NCI-H187 (cell line): Measurements from ENCODE around the gene DDX1.
A peak's percentile ranks its signal among the peaks of the same experiment; 100 is the strongest.

Source experiments
- DNase-seq, 2 experiments: peaks; one replicate each; lab custom pipeline; 2025; lab: John Stamatoyannopoulos, UW

Gene DDX1

DNA sequence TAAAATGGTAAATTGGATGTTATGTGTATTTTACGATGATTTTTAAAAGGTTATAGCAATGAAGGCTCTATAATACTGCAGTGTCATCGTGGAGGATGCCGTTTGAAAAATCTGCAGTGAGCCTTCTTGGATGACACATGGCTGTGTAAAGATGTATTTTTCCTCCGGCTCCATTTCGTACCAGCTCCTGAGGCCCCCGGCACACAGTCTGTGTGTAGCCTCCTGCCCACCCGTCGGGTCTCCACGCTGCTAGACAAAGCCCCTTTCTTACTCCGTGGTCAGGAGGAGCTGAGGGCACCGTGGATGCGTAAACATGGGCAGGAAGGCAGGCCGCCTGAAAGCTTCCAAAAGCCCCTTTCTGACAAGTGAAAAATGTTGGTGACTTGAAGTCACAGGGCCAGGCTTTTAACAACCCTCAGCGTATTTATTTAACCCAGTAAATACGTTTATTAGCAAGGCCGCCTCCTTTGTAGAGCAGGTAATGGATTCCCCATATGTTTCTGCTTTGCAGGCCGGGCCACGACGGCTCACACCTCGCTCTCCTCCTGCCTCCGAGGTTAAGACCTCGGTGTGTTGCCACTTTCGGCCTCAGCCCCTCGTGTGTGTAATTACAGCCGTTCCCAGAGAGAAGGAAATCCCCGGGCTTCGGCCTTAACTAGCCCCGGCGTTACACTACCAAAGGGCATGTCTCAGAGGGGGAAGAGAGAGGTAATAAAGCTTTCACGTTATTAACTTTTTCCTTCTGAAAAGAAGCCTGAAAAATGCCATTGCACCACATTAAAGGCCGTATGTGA is 72.8 kb downstream of the DDX1 start:
- DNase-seq: no peak

DNA sequence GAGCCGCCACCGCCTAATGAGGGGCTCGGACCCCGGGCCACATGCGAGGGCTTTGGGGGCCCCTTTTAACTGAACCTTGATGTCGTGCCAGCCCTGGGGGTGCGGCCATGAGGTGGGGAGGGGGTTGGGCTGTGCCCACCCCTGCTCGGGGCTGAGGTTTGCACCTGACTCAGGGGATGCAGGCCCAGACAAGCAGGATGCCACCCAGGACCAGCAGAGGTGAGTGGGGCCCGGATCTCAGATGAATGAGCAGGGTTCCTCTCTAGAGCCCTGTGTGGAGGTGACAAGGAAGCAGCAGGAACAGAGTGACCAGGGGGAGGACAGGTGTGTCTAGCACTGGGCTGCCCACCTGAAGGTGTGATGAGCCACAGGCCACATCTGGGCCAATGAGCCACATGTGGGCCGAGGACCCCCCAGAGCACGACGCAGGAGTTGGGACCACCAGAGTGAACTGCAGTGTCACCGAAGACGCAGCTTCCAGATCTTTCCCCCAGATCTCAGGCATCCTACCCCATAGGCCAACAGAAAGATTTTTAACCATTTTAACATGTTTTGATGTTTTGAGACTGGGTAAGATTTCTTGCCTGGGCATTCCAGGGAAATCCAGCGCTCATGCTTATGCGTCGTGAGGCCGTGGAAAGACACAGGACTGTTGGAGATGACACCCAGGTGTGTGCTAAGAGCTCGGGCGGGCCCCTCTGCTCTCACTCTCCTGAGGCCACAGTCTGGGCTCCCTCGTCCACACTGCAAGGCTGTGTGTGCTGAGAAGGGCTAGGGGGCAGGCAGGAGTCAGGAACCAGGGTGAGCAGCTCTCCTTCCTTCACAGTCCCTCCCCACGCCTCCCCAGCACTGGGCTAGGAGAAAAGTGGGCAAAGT is 73.6 kb downstream of the DDX1 start:
- DNase-seq: no peak

DNA sequence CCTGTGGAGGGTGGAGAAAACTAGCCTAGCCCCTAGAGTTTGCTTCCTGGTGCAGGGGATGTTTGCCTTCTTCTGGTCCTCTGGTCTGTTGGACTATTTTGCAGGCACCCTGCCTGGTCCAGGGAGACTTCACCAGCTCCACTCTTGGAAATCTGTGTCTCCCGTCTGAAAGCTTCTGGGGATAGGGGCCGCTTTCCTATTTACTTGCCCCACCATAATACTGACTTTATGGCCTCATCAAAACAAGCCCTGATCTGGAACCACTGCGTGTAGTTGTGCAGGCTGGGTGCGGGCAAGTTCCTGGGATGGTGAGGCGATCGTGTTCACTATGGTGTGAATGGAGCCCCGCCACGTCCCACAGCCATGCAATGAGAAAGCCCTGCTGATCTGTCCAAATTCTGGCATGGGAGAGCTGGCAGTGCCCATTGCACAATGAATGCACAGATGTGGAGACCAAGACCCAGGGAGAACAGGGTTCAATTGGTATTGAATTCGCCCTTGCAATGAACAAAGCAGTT is 74.3 kb downstream of the DDX1 start:
- DNase-seq: no peak

DNA sequence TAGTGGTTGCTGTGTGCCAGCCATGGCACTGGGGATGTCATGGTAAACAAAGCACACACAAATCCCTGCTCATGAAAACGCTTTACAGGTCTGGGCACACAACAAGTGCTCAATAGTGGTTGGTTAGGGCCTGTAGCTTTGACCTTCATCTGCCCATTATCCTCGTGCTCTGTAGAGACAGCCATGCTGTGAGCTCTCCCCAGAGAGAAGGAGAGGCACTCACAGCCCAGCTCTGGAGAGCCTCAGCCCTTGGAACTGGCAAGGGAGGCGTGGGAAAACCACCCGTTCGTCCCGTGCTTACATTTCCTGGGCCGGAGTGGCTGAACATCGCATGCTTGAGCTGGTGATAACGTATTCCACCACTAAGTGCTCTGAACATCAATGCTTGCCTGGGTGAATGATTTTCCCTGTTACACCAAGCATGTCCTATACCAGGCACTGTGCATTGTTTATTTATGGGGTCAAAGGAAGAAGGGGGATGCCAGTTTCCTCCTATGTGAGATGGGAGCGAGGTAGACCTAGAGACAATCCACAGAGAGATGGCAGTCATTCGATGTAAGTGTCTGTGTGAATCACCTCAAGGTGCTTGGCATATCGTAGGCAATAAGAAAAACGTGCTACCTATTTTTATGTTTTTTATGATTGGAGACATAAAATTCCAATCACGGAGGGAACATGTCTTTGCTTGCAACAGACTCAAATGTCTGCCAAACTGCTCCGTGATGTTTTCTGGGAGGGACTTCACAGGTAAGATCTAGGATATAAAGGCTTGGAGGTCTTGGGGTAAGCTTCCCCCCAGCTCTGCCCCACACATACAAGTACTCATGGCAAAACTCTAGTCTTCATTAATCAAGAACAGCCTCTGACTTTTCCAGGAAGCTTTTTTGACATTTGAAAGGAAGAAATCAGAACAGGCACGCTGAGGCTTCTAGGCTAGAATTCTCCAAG is 75.5 kb downstream of the DDX1 start:
- peak; percentile 21 to 46 for DNase-seq

DNA sequence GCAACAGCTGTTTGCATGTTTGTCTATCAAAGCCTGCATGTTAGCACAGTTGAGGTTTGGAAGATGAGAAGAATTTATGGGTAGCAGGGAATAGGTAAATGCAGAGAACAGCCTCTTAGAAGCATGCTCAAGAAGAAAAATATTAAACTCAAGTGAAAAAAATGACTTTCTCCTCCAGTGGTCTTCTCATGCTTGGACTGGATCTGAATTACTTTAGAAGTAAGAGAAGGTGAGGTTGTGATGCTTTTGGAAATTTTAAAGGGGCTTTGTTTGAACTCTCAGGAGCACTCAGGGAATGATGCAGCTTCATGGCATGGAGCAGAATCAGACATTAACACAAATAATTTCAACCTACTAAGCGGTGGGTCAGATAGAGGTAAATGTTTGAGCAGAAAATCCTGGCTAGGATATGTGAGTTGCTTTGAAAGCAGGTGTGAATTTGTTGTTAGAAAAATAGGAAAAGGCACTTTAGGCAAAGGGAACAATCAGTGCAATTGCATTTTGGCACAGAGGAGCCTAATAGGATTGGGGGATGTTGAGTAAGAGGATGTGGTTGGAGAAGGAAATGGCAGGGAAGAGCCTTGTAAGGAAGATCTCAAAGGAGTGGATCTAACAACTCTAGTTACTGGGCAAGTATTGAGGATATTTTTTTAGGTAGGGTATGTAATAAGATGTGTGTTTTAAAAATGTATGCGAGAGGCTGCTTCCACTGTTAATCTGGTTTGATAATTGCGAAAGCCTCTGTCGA is 76.3 kb downstream of the DDX1 start:
- DNase-seq: no peak

DNA sequence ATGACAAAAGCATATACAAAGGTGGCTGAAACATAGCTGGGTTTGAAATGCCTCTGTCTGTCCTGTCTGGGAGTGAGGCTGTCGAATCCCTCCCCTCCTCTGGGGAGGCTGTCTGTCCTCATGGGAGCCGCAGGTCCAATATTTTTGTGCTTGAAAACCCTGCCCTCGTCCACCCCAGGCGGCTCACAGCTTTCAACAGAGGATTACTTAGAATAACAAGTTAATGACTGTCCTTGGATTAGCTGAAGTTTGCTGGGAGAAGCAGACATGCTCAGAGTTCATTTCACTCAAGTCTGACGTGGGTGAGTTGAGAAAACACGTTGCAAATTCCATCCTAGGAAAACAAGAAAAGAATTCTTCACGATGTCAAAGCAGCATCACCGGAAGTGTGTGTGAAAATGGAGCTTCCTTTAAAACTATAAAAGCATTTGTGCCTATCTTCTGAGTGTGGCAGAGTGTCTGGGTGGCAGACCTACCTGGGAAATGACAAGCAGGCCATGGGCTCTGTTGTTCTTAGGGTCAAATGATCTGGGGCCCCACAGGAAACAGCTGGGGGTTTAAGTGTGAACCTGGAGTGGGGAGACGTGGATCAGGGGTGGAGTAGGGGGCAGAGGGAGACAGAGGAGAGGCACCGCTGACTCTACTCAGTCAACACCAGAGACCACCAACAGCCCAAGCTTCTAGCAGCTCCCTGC is 77.1 kb downstream of the DDX1 start:
- no peak for DNase-seq

DNA sequence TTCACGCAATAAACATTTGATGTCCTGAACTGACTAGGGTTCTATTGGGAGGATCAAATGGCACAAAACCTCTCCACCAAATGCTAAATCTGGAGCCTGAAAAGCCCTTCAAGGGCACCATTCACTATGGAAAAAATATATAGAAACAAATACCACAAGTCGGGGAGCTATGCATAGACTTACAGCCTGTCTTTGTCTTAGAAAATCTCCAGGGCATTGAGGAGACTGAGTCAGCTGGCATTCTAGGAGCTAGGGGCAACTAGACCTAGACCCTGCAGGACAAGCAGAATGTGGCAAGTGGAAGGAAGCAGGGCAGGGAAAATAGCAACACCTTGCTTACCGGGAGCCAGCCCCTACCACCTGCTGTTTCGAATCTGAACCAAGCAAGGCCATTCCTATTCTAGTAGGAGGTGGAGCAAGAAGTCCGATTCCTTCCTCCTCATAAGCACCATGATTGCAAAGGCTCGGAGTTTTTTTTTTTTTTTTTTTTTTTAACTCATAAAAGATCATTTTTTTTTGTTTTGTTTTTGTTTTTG is 77.8 kb downstream of the DDX1 start:
- DNase-seq: no peak

DNA sequence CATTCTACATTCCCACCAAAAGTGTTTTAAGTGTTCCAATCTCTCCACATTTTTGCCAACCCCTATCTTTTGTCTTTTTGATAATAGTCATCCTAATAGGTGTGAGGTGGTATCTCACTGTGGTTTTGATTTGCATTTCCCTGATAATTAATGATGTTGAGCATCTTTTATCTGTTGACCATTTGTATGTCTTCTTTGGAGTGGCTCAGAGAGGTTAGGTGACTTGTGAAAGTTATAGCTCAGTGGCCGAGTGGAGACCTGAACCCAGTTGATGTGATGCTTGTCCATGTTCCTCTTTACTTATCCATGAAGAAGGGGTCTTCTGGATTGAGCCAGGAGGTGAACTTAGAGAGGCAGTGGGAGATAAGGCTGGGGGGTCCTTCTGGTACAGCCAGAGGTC is 78.8 kb downstream of the DDX1 start:
- no peak for DNase-seq

DNA sequence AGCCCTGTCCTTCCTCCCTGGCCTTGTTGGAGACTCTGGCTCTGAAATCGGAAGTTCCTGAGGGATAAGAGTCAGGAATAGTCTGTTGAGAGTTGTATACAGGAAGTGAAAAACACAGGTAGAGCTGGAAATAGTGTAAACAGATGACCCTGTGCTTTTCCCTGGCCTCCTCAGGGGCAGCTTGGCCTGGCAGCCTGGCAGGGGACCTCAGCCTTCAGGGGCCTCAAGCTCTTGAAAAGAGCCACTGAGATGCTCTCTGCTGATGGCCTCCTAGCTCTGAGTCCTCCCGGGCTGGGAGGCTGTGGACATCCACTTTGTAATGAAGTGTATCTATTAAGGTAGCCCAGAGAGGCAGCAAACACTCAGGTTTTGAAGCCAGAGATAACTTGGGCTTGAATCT is 79.3 kb downstream of the DDX1 start:
- DNase-seq: no peak

DNA sequence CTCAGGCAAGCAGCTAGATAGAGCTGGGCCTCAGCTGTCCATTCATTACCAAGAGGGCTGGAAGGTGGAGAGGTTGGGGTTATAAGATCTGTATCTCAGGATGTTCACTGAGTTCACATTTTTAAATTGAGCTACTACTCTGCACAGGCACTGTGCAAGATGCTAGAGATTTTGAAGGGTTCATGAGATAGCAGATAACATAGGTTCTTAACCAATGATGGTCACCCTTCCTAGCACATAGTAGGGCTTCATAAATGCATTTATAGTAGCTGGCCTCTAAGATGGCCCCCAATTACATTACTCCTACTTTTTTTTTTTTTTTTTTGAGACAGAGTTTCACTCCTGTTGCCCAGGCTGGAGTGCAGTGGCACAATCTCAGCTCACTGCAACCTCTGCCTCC is 79.7 kb downstream of the DDX1 start:
- DNase-seq: no peak

DNA sequence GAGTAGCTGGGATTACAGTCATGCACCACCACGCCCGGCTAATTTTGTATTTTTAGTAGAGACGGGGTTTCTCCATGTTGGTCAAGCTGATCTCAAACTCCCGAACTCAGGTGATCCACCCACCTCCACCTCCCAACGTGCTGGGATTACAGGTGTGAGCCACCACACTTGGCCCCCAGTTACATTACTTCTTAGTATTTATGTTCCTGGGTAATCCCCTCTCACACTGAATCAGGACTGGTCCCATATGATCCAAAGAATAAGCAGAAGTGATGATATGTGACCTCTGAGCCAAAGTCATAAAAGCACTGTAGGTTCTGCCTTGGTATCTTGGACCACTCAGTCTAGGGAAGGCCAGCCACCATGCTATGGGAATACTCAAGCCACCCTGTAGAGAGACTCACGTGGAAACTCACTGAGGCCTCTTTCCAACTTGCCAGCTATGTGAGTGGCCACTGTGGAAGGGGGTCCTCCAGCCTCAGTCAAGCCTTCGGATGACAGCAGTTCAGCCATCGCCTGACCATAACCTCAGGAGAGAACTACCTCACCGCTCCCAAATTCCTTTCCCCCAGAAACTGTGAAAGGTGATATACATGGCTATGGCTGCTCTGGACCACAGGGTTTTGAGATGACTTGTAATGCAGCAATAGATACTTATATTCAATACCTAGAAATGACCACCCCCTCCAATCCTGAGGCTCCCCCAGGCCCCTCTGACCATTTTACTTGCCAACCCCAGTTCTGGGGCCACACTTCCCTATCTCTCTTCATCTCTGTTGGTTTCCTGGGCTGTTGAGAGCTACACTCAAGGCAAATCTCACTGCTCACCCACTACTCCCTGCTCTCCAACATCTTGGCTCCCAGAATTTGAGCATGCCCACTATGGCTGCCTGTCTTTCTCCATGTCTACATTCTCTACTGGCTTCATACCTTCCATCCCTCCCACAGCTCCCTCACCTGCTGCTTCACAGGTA is 80.5 kb downstream of the DDX1 start:
- no peak for DNase-seq

DNA sequence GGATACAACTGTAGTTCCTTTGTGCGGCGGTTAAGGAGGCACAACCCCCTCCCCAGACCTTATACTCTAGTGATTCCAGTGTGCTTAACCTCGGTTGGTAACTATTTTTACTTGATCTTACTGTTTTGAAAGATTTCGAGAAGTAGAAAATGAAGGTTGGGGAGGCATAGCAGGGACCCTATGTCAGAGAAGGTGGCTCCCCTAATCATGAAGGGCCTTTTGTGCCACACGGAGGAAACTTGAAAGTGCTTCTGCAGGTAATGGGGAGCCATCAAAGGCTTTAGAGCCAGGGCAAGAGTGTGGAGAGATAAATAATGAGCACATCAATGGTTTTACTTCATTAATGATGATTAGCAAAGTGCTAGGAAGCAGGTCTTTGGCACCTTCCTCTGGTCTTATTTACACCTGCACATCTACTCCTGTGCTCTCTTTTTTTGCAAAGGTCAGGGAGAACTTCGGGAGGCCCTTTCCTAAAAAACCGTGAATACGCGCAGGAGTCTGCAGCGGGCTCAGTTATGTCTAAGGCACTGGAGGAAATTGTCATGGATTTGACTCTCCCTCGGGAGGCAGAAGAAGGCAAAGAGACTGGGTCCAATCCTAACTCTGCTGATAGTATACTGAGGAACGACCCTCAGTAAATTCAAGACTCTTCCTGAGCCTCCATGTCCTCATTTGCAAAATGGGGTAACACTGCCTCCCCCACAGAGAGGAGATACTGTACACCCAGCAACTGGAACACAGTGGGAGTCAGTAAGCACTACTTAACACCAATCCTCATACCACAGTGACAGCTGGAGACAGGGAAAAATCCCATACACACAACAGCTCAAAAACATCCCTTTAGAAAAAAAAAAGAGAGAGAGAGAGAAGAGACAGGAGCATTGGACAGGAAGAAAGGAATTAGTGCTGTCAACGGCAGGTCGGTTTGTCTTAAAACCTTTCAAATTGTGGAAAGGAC is 81.6 kb downstream of the DDX1 start:
- DNase-seq: no peak

DNA sequence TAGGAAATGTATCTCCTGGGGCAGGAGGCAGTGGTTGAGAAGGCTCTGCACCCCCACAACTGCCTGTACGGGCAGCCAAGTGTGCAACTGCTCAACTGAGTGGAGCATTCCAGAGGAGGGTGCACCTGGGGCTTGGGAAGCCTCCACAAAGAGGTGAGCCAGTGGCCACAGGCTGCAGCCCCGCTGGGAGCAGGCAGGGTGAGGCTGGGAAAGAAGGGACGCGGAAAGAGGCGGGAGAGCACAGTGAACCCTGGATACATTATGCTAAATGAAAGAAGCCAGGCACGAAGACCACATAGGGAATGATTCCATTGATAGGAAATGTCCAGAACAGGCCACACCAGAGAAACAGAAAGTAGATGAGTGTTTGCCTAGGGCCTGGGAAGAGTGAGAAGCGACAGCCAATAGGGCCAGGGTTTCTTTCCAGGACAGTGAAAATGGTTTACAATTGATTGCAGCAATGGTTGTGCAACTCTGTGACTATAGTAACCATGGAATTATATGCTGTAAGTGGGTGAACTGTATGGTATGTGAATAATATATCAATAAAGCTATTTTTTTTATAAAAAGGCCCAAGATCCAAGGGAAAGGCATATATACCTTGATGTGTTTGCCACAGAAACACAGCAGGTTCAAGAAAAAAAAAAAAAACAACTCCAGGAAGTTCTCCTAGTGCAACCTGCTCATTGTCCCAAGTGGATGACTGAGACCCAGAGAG is 82.4 kb downstream of the DDX1 start:
- DNase-seq: no peak

DNA sequence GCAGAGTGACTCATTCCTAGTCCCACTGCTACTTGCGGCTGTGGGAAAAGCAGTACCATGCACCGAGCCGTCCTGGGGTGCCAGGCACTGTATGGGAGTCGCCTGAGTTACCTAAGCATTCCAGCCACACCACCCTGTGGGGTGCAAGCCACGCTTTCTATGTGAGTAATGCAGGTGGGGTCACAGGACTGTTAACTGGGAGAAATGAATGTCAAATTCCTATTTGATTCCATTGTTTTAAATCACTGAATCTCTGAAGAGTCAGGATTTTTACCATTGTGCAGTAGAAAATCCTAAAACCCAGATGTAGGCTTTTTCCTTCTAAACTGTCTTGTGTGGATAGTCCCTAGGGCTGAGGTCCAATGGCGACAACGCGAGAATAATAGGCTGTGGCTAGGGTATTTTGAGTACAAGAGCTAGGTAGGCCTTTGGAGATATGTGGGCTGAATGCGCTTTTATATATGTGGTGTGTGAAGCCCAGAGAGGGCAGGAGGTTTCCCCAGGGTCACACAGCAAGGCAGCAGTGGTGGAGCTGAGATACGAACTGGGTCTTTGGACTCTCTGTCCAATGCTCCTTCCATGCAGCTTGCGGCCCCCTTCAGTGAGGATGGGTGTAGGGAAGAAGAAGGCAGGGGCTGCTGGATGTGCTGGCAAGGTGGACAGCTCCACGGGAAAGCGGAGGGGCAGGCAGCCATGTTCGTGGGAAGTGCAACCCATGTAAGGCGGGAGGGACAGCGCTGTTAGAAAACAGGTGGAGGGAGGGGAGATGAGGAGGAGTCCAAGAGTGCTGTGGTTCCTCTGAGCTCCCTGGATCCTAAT is 83.2 kb downstream of the DDX1 start:
- DNase-seq: no peak

DNA sequence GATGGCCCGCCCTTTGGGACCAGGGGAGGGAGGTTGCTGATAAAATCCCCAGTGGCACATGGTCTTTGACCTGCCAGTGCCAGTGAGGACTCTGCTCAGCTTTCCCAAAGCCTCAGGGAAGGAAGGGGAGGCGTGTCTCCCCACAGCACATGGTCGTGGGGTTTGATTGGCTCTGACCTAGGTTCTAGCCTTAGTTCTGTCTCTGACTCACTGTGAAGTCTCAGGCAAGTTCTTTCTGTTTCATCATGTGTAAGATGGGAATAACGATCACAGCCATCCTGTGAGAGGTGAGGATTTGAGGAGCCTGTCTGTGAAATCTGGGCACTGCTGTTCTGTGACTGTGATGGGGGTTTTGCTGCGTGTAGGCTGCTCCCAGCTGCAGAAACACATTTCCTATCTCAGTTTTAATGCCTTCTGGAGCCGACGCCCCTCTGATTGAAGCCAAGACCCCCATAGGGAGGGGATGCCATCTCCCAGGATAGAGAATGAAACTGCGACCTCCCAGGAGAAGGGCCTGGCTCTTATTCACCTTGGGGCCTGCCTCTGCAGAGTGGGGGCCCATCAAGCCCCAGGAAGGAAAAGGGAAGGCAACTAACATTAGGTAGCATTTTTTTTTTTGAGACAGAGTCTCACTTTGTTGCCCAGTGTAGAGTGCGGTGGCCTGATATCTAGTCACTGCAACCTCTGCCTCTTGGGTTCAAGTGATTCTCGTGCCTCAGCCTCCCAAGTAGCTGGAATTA is 84.0 kb downstream of the DDX1 start:
- DNase-seq: no peak
